HEK293 (cell line): ENCODE measurements around the gene OCSTAMP.

ENCODE experiments used
- CTCF ChIA-PET: fragments of 350-600 bp; formaldehyde crosslinking; extraction: SDS; loops from one replicate; lab custom pipeline; 2021; ENCODE audit warnings: antibody characterized with exemption; lab: Yijun Ruan, JAX
- POLR2A ChIA-PET: fragments of 300-600 bp; formaldehyde crosslinking; extraction: SDS; loops from one replicate; lab custom pipeline; 2020; ENCODE audit warnings: antibody characterized with exemption, inconsistent platforms; lab: Yijun Ruan, JAX
- H3K27ac ChIP-seq: fragments of 200-500 bp; sonication (Bioruptor generic); 2 replicates; pipeline ENCODE4 v1.5.1; 2014; ENCODE audit warnings: low read depth, low read length, control low read depth, inconsistent platforms; ENCODE audit errors: extremely low read depth
- H3K36me3 ChIP-seq, 2 experiments: fragments of 200-500 bp in 1 of 2; sonication (Bioruptor generic) in 1 of 2; 1 replicate in 1 of 2; 2 replicates in 1 of 2; pipeline ENCODE4 v1.5.1; 2014 to 2017; ENCODE audit warnings: inconsistent platforms in 2 of 2, low read length in 2 of 2; ENCODE audit not compliant: control insufficient read depth in 2 of 2, insufficient read depth in 1 of 2
- H3K4me1 ChIP-seq: fragments of 200-500 bp; sonication (Bioruptor generic); 2 replicates; pipeline ENCODE4 v1.5.1; 2014; ENCODE audit warnings: mild to moderate bottlenecking, low read length, inconsistent platforms; ENCODE audit not compliant: control insufficient read depth, insufficient read depth
- H3K4me3 ChIP-seq: 2 replicates; pipeline ENCODE4 v1.5.1; 2011; ENCODE audit warnings: low read depth, mild to moderate bottlenecking, control low read depth, low read length, moderate library complexity
- H3K9me3 ChIP-seq: fragments of 200-500 bp; sonication (Bioruptor generic); 2 replicates; pipeline ENCODE4 v1.5.1; 2014; ENCODE audit warnings: low read depth, low read length, inconsistent platforms; ENCODE audit not compliant: control insufficient read depth, insufficient read depth
- GLI4 ChIP-seq: fragments of 450-650 bp; formaldehyde crosslinking; IDR thresholded peaks from 2 replicates; pipeline ENCODE4 v1.5.1; 2016; ENCODE audit warnings: missing biosample characterization, missing genetic modification characterization
- KLF1 ChIP-seq: fragments of 450-650 bp; formaldehyde crosslinking; IDR thresholded peaks from 2 replicates; pipeline ENCODE4 v1.5.1; 2016; ENCODE audit warnings: missing biosample characterization, missing genetic modification characterization
- TRIM28 ChIP-seq: IDR thresholded peaks from 2 replicates; pipeline ENCODE4 v1.6.1; 2011; ENCODE audit warnings: low read length, control low read depth, borderline replicate concordance
- ZFP69B ChIP-seq: fragments of 450-650 bp; formaldehyde crosslinking; IDR thresholded peaks from 2 replicates; pipeline ENCODE4 v1.5.1; 2016; ENCODE audit warnings: missing biosample characterization, missing genetic modification characterization
- ZNF112 ChIP-seq: fragments of 450-650 bp; formaldehyde crosslinking; IDR thresholded peaks from 2 replicates; pipeline ENCODE4 v1.5.0; 2017; ENCODE audit warnings: missing biosample characterization, missing genetic modification characterization
- ZNF146 ChIP-seq: fragments of 450-650 bp; formaldehyde crosslinking; IDR thresholded peaks from 2 replicates; pipeline ENCODE4 v1.5.1; 2016; ENCODE audit warnings: missing biosample characterization, missing genetic modification characterization
- ZNF16 ChIP-seq: fragments of 450-650 bp; formaldehyde crosslinking; IDR thresholded peaks from 2 replicates; pipeline ENCODE4 v1.5.1; 2016; ENCODE audit warnings: low read depth, missing biosample characterization, missing genetic modification characterization
- ZNF169 ChIP-seq: fragments of 450-650 bp; formaldehyde crosslinking; IDR thresholded peaks from 2 replicates; pipeline ENCODE4 v1.5.1; 2016; ENCODE audit warnings: missing biosample characterization, missing genetic modification characterization
- ZNF2 ChIP-seq: fragments of 450-650 bp; formaldehyde crosslinking; IDR thresholded peaks from 2 replicates; pipeline ENCODE4 v1.5.1; 2016; ENCODE audit warnings: missing biosample characterization, missing genetic modification characterization
- ZNF221 ChIP-seq: fragments of 450-650 bp; formaldehyde crosslinking; IDR thresholded peaks from 2 replicates; pipeline ENCODE4 v1.5.1; 2017; ENCODE audit warnings: missing biosample characterization, missing genetic modification characterization, borderline replicate concordance
- ZNF324 ChIP-seq: fragments of 450-650 bp; formaldehyde crosslinking; IDR thresholded peaks from 2 replicates; pipeline ENCODE4 v1.5.1; 2016; ENCODE audit warnings: missing biosample characterization, missing genetic modification characterization
- ZNF341 ChIP-seq: fragments of 450-650 bp; formaldehyde crosslinking; IDR thresholded peaks from 2 replicates; pipeline ENCODE4; 2016; ENCODE audit warnings: low read depth, missing biosample characterization, missing genetic modification characterization
- ZNF600 ChIP-seq: fragments of 450-650 bp; formaldehyde crosslinking; IDR thresholded peaks from 2 replicates; pipeline ENCODE4 v1.5.1; 2016; ENCODE audit warnings: missing biosample characterization, missing genetic modification characterization
- ZNF623 ChIP-seq: fragments of 450-650 bp; formaldehyde crosslinking; IDR thresholded peaks from 2 replicates; pipeline ENCODE4 v1.5.1; 2016; ENCODE audit warnings: missing biosample characterization, missing genetic modification characterization
- ZNF664 ChIP-seq: fragments of 450-650 bp; formaldehyde crosslinking; IDR thresholded peaks from 2 replicates; pipeline ENCODE4 v1.5.1; 2016; ENCODE audit warnings: missing biosample characterization, missing genetic modification characterization
- ZNF670 ChIP-seq: fragments of 450-650 bp; formaldehyde crosslinking; IDR thresholded peaks from 2 replicates; pipeline ENCODE4 v1.5.1; 2016; ENCODE audit warnings: missing biosample characterization, missing genetic modification characterization, low read depth
- ZNF792 ChIP-seq: fragments of 450-650 bp; formaldehyde crosslinking; IDR thresholded peaks from 2 replicates; pipeline ENCODE4 v1.5.1; 2016; ENCODE audit warnings: missing biosample characterization, missing genetic modification characterization
- TF ChIP-seq, protein P1 (sequence below): fragments of 450-650 bp; formaldehyde crosslinking; IDR thresholded peaks from 2 replicates; pipeline ENCODE4 v1.5.1; 2016; ENCODE audit warnings: missing biosample characterization, missing genetic modification characterization
- TF ChIP-seq, protein P2 (sequence below): fragments of 450-650 bp; formaldehyde crosslinking; IDR thresholded peaks from 2 replicates; pipeline ENCODE4 v1.5.1; 2016; ENCODE audit warnings: missing biosample characterization, missing genetic modification characterization
- TF ChIP-seq, protein P3 (sequence below): fragments of 450-650 bp; formaldehyde crosslinking; IDR thresholded peaks from 2 replicates; pipeline ENCODE4 v1.5.1; 2016; ENCODE audit warnings: missing biosample characterization, missing genetic modification characterization
- TF ChIP-seq, protein P4 (sequence below): fragments of 450-650 bp; formaldehyde crosslinking; optimal IDR thresholded peaks from 2 replicates; pipeline ENCODE3; 2016; ENCODE audit warnings: missing biosample characterization, mild to moderate bottlenecking, missing genetic modification characterization
- TF ChIP-seq, protein P5 (sequence below): fragments of 450-650 bp; formaldehyde crosslinking; IDR thresholded peaks from 2 replicates; pipeline ENCODE4 v1.5.1; 2016; ENCODE audit warnings: missing biosample characterization, missing genetic modification characterization

The OCSTAMP gene

DNA sequence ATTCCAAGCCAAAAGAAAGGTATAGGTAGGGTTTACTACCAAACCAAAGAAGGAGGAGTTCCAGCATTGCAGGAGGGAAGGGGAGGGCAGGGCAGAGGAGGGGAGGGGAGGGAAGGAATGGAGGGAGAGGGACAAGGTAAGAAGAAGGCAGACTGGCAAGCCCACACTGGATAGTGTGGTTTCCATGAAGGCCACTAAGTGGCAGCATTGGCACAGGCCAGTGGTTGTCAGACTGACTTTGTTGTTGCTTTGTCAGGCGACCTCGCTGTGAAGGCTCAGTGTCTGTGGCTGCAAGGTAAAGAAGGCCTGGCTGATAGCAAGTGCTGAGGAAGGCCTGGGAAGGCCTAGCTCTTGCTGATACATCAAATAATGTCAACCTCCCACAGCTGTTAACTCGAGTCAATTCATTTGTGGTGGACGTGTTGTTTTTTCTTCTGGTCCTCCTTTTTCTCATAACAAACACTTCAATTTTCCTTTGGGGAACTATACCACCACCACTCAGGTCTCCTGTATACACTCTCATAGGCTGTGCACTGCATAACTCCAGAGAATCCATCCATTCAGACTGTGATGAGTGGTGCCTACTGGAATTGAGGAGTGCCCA, 29.4 kb downstream of the OCSTAMP start (continued):
- TF ChIP-seq, protein P1, sequence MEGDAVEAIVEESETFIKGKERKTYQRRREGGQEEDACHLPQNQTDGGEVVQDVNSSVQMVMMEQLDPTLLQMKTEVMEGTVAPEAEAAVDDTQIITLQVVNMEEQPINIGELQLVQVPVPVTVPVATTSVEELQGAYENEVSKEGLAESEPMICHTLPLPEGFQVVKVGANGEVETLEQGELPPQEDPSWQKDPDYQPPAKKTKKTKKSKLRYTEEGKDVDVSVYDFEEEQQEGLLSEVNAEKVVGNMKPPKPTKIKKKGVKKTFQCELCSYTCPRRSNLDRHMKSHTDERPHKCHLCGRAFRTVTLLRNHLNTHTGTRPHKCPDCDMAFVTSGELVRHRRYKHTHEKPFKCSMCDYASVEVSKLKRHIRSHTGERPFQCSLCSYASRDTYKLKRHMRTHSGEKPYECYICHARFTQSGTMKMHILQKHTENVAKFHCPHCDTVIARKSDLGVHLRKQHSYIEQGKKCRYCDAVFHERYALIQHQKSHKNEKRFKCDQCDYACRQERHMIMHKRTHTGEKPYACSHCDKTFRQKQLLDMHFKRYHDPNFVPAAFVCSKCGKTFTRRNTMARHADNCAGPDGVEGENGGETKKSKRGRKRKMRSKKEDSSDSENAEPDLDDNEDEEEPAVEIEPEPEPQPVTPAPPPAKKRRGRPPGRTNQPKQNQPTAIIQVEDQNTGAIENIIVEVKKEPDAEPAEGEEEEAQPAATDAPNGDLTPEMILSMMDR (tag by site-specific recombination): peak; percentile 39; the same call in 1 of the 2 replicates
- TF ChIP-seq, all 188 proteins: peak for 3

DNA sequence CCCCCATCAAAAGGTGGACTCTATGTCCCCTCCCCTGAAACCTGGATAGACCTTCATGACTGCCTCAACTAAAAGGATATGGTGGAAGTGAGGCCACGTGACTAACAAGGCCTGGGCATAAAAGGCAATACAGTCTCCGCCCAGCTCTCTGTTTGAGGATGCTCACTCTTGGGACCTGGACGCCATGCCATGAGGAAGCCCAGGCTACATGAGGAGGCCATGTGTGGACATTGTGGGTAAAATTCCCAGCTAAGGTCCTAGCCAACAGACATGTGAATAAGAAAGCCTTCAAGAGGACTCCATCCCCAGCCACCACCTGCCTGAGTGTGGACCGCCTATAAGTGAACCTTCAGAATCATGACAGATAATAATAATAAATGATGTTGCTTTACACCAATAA, 29.9 kb downstream of the OCSTAMP start:
- H3K36me3 ChIP-seq: no peaks in the 10 kb centered on the region
- TF ChIP-seq, protein P2, sequence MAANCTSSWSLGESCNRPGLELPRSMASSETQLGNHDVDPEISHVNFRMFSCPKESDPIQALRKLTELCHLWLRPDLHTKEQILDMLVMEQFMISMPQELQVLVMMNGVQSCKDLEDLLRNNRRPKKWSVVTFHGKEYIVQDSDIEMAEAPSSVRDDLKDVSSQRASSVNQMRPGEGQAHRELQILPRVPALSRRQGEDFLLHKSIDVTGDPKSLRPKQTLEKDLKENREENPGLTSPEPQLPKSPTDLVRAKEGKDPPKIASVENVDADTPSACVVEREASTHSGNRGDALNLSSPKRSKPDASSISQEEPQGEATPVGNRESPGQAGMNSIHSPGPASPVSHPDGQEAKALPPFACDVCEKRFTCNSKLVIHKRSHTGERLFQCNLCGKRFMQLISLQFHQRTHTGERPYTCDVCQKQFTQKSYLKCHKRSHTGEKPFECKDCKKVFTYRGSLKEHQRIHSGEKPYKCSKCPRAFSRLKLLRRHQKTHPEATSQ (tag by site-specific recombination): no peak
- TF ChIP-seq ZNF600 (tag by site-specific recombination) (no peak), ZNF623 (tag by site-specific recombination) (no peak), ZNF670 (no peak), ZNF221 (tag by site-specific recombination) (no peak)
- POLR2A ChIA-PET: no interaction called here
- CTCF ChIA-PET: interaction anchor here (0.6 to 6.0 kb wide), 4 partner anchors 42 to 165 kb away, joined by 3 to 45 read pairs (median 6); no protein-coding TSS in a partner anchor
- no peaks in the 10 kb centered on the region for H3K9me3 ChIP-seq
- H3K4me1 ChIP-seq: no peaks in the 10 kb centered on the region
- no peak overlapping the region for H3K27ac ChIP-seq
- no peak overlapping the region for H3K4me3 ChIP-seq

DNA sequence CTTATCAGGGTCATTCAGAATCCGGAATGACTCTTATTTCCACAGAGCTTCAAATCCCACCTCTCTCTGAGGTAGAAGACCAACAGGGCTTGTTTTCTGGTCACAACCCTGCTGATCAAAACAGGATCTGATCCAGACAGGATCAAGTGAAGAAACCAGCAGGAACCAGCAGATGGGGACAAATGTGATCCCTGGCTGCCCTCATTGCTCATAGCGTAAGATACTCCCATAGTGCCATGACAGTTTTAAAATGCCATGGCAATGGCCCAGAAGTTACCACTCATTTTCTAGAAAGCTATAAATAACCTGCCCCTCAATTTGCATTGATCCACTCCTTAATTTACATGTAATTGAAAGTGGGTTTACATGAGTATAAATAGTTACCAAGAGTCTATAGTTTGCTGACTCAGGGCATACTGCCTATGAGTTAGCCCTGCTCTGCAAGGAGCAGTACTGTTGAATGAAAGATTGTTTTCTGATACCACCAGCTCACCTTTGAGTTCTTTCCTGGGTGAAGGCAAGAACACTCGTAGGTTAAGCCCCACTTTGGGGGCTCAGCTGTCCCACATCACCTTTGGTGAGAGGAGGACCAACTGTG, 30.9 kb downstream of the OCSTAMP start:
- Histone ChIP-seq H3K36me3 (no peaks in the 10 kb centered on the region), H3K27ac (no peak overlapping the region), H3K4me1 (no peaks in the 10 kb centered on the region), H3K4me3 (no peak overlapping the region), H3K9me3 (no peaks in the 10 kb centered on the region)
- CTCF ChIA-PET: interaction anchor here (1.0 to 6.0 kb wide), 2 partner anchors 43 to 162 kb away, joined by 5 to 45 read pairs; no protein-coding TSS in a partner anchor
- TF ChIP-seq, protein P3, sequence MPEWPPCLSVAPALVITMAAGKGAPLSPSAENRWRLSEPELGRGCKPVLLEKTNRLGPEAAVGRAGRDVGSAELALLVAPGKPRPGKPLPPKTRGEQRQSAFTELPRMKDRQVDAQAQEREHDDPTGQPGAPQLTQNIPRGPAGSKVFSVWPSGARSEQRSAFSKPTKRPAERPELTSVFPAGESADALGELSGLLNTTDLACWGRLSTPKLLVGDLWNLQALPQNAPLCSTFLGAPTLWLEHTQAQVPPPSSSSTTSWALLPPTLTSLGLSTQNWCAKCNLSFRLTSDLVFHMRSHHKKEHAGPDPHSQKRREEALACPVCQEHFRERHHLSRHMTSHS (tag by site-specific recombination): no peak
- TF ChIP-seq ZNF146 (tag by site-specific recombination) (no peak), KLF1 (tag by site-specific recombination) (no peak), ZNF341 (no peak), ZNF2 (tag by site-specific recombination) (no peak), ZNF792 (tag by site-specific recombination) (no peak), ZNF600 (tag by site-specific recombination) (no peak), ZNF324 (tag by site-specific recombination) (no peak), TRIM28 (no peak), GLI4 (tag by site-specific recombination) (no peak), ZNF112 (tag by site-specific recombination) (no peak), ZNF623 (tag by site-specific recombination) (no peak), ZNF16 (tag by site-specific recombination) (no peak), ZNF664 (tag by site-specific recombination) (no peak), ZNF169 (tag by site-specific recombination) (no peak), ZFP69B (tag by site-specific recombination) (no peak)
- TF ChIP-seq, protein P4, sequence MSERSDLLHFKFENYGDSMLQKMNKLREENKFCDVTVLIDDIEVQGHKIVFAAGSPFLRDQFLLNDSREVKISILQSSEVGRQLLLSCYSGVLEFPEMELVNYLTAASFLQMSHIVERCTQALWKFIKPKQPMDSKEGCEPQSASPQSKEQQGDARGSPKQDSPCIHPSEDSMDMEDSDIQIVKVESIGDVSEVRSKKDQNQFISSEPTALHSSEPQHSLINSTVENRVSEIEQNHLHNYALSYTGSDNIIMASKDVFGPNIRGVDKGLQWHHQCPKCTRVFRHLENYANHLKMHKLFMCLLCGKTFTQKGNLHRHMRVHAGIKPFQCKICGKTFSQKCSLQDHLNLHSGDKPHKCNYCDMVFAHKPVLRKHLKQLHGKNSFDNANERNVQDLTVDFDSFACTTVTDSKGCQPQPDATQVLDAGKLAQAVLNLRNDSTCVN (tag by site-specific recombination): no peak
- TF ChIP-seq, protein P1 (tag by site-specific recombination): no peak
- TF ChIP-seq, protein P5, sequence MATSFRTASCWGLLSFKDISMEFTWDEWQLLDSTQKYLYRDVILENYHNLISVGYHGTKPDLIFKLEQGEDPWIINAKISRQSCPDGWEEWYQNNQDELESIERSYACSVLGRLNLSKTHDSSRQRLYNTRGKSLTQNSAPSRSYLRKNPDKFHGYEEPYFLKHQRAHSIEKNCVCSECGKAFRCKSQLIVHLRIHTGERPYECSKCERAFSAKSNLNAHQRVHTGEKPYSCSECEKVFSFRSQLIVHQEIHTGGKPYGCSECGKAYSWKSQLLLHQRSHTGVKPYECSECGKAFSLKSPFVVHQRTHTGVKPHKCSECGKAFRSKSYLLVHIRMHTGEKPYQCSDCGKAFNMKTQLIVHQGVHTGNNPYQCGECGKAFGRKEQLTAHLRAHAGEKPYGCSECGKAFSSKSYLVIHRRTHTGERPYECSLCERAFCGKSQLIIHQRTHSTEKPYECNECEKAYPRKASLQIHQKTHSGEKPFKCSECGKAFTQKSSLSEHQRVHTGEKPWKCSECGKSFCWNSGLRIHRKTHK (tag by site-specific recombination): no peak
- POLR2A ChIA-PET: no interaction called here
